Kidney epithelial cell (primary cell): ENCODE measurements around the gene NSDHL. TPM values are rescaled to one million over a fixed set of nuclear protein-coding genes. Genes with fewer than 3 reads are reported as not detected.

Experiments
- DNase-seq: peaks from one replicate; pipeline ENCODE4 v3.0.0-alpha.2; 2010; ENCODE audit warnings: low read depth
- H3K27me3 ChIP-seq: 2 replicates; pipeline ENCODE4 v1.6.0; 2011; ENCODE audit warnings: low read length; ENCODE audit not compliant: control insufficient read depth, insufficient read depth
- H3K36me3 ChIP-seq: 2 replicates; pipeline ENCODE4 v1.5.1; 2011; ENCODE audit warnings: low read length; ENCODE audit not compliant: control insufficient read depth, insufficient read depth
- H3K4me3 ChIP-seq: 2 replicates; pipeline ENCODE4 v1.5.1; 2011; ENCODE audit warnings: low read depth, mild to moderate bottlenecking, control low read depth, low read length
- CTCF ChIP-seq: IDR thresholded peaks from 2 replicates; pipeline ENCODE4 v1.5.1; 2011; ENCODE audit warnings: mild to moderate bottlenecking, moderate library complexity, low read length, control low read depth, inconsistent platforms; ENCODE audit not compliant: insufficient read depth, poor library complexity, severe bottlenecking
- total RNA-seq: library from RNA; depleted of rRNA; stranded (reverse); fragments of >200 nt; gene quantifications from 2 replicates; pipeline ENCODE4 v1.2.3, GENCODE V29; 2015

NSDHL gene
- total RNA-seq, 1 donor from 2014 or later = 31.3 TPM

GRCh38 chrX:152898442-152898841, 67.6 kb downstream of the NSDHL start:
- no peak for DNase-seq
- no peaks in the 10 kb centered on the region for H3K36me3 ChIP-seq
- TF ChIP-seq CTCF = no peak

GRCh38 chrX:152899111-152899873, 68.4 kb downstream of the NSDHL start:
- no peak for TF ChIP-seq CTCF
- Histone ChIP-seq H3K27me3 (no peaks in the 10 kb centered on the region), H3K36me3 (no peaks in the 10 kb centered on the region)

More at GRCh38 chrX:152898442-152898841, 67.6 kb downstream of the NSDHL start:
- H3K4me3 ChIP-seq = peak overlapping the region; percentile 47
- no peaks in the 10 kb centered on the region for H3K27me3 ChIP-seq

GRCh38 chrX:152899874-152900719, 69.2 kb downstream of the NSDHL start:
- H3K36me3 ChIP-seq = no peaks in the 10 kb centered on the region
- no peaks in the 10 kb centered on the region for H3K27me3 ChIP-seq
- TF ChIP-seq CTCF = no peak
- no peak for DNase-seq
- no peak overlapping the region for H3K4me3 ChIP-seq

More at GRCh38 chrX:152899111-152899873, 68.4 kb downstream of the NSDHL start:
- no peak overlapping the region for H3K4me3 ChIP-seq
- no peak for DNase-seq

GRCh38 chrX:152900937-152901445, 70.1 kb downstream of the NSDHL start:
- Histone ChIP-seq H3K4me3 (no peak overlapping the region), H3K27me3 (no peaks in the 10 kb centered on the region), H3K36me3 (no peaks in the 10 kb centered on the region)
- TF ChIP-seq CTCF = no peak
- no peak for DNase-seq

- Histone ChIP-seq H3K4me3 (no peak overlapping the region), H3K36me3 (no peaks in the 10 kb centered on the region), H3K27me3 (no peaks in the 10 kb centered on the region)
- no peak for TF ChIP-seq CTCF
- DNase-seq = no peak
These were observed 71.1 kb downstream of the NSDHL start for GRCh38 chrX:152901816-152902501.
